Measurements from ENCODE around the gene FNIP2. TPM values are rescaled to one million over a fixed set of nuclear protein-coding genes. Genes with fewer than 3 reads are reported as not detected.

Gene FNIP2
- total RNA-seq, 1 experiment from 2014 or later, result 5.2 TPM

DNA sequence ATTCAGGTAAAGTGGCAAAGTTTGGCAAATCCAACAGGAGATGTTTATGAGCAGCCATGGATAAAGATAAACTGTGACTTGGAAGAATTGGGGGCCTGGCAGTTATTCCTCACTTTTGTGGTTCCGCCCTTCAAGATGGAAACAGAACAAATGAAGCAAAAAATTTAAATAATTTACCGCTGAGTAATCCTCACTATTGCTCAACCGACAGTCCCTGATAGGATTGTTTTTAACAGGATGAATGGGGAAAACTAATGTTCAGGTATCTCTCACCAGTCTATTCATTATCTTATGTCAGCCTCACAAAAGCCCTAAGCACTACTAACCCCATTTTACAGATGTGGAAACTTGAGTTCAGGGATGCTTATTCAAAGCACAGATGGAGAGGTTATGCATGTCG, 90.8 kb downstream of the FNIP2 start:
- no peak for DNase-seq
- no peaks in the 10 kb centered on the region for H3F3A ChIP-seq (ENCODE audit: low read length, unreplicated experiment)
- ATAC-seq, result no peak
- TF ChIP-seq EZH2 (IDR thresholded peaks at IDR 0.05; ENCODE audit: low read length, unreplicated experiment), result no peak
- TF ChIP-seq, protein P1, sequence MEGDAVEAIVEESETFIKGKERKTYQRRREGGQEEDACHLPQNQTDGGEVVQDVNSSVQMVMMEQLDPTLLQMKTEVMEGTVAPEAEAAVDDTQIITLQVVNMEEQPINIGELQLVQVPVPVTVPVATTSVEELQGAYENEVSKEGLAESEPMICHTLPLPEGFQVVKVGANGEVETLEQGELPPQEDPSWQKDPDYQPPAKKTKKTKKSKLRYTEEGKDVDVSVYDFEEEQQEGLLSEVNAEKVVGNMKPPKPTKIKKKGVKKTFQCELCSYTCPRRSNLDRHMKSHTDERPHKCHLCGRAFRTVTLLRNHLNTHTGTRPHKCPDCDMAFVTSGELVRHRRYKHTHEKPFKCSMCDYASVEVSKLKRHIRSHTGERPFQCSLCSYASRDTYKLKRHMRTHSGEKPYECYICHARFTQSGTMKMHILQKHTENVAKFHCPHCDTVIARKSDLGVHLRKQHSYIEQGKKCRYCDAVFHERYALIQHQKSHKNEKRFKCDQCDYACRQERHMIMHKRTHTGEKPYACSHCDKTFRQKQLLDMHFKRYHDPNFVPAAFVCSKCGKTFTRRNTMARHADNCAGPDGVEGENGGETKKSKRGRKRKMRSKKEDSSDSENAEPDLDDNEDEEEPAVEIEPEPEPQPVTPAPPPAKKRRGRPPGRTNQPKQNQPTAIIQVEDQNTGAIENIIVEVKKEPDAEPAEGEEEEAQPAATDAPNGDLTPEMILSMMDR (conservative IDR thresholded peaks at IDR 0.05; ENCODE audit: low read depth, low read length), result no peak
- no peak for TF ChIP-seq EZH2phosphoT487 (IDR thresholded peaks at IDR 0.05; ENCODE audit: borderline replicate concordance, low read length)
- no peaks in the 10 kb centered on the region for H3K79me2 ChIP-seq (ENCODE audit: low read length)
- ChIA-PET CTCF (no interaction called here), POLR2A (ENCODE audit: unreplicated experiment) (no interaction called here)
- no peaks in the 10 kb centered on the region for H3K9me2 ChIP-seq (replicated peaks; ENCODE audit: low read length)
- no peaks in the 10 kb centered on the region for H4K20me1 ChIP-seq (ENCODE audit: low read length)
- H3K27me3 ChIP-seq (ENCODE audit: low read length), result no peaks in the 10 kb centered on the region
- H3K4me3 ChIP-seq (ENCODE audit: low read length), result no peak overlapping the region
- peaks cover 23% of the 10 kb centered on the region for H3K4me1 ChIP-seq (ENCODE audit: insufficient read depth, low read length)
- BruUV-seq (replicated peaks), result no TSS peak
- no peak overlapping the region for H3K27ac ChIP-seq (ENCODE audit: low read length)
- H3K9me3 ChIP-seq (ENCODE audit: low read length), result no peaks in the 10 kb centered on the region
- no peaks in the 10 kb centered on the region for H3K36me3 ChIP-seq (ENCODE audit: low read depth, low read length)
- no peak overlapping the region for H2AFZ ChIP-seq (ENCODE audit: low read length)
- no peak overlapping the region for H3K9ac ChIP-seq (ENCODE audit: low read length)
- no peak overlapping the region for H3K4me2 ChIP-seq (ENCODE audit: low read length)
- intact Hi-C loops (cut with micrococcal nuclease), result loop anchor here (5.0 to 10.0 kb wide), 2 partner anchors 525 to 588 kb away; no protein-coding TSS in a partner anchor

DNA sequence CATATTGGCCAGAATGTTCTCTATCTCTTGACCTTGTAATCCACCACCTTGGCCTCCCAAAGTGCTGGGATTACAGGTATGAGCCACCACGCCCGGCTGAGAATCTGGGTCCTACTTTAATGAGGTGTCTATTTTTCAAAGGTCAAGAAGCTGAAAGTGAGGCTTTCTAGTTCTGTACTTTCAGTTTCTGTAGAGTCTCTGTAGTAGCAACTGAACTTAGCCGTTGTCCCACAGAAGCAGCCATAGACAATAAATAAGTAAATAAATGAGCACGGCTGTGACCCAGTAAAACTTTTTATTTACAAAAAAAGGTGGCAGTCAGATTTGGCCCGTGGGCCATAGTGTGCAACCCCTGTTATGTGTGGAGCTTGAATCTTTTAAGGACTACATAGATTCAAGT, 92.0 kb downstream of the FNIP2 start:
- H3K4me1 ChIP-seq (ENCODE audit: insufficient read depth, low read length), result peaks cover 23% of the 10 kb centered on the region
- CTCF ChIA-PET, result no interaction called here

DNA sequence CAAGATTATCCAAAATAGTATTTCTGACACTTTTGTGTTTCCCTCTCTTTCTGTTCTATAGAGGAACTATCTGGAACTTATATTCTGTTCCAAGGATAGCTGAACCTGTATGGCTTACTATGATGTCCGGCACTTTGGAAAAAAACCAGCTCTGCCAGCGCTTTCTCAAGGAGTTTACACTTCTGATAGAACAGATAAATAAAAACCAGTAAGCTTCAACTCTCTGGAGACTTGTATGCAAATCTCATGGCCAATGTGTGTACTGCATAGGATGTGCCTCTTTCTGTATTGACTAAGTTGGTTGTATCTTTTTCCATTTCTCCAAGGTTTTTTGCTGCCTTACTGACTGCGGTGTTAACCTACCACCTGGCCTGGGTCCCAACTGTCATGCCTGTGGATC, 92.5 kb downstream of the FNIP2 start:
- no peaks in the 10 kb centered on the region for H3F3A ChIP-seq (ENCODE audit: low read length, unreplicated experiment)
- ATAC-seq (no peak), DNase-seq (no peak)
- no peaks in the 10 kb centered on the region for H3K27me3 ChIP-seq (ENCODE audit: low read length)
- no peak overlapping the region for H2AFZ ChIP-seq (ENCODE audit: low read length)
- no peak for TF ChIP-seq EZH2phosphoT487 (IDR thresholded peaks at IDR 0.05; ENCODE audit: borderline replicate concordance, low read length)
- TF ChIP-seq EZH2 (IDR thresholded peaks at IDR 0.05; ENCODE audit: low read length, unreplicated experiment), result no peak
- TF ChIP-seq, protein P1 (conservative IDR thresholded peaks at IDR 0.05; ENCODE audit: low read depth, low read length), result no peak
- no peaks in the 10 kb centered on the region for H3K9me3 ChIP-seq (ENCODE audit: low read length)
- no peaks in the 10 kb centered on the region for H3K9me2 ChIP-seq (replicated peaks; ENCODE audit: low read length)
- no peaks in the 10 kb centered on the region for H4K20me1 ChIP-seq (ENCODE audit: low read length)
- peaks cover 23% of the 10 kb centered on the region for H3K4me1 ChIP-seq (ENCODE audit: insufficient read depth, low read length)
- BruUV-seq (replicated peaks), result no TSS peak
- no peak overlapping the region for H3K4me3 ChIP-seq (ENCODE audit: low read length)
- H3K9ac ChIP-seq (ENCODE audit: low read length), result no peak overlapping the region
- no peaks in the 10 kb centered on the region for H3K79me2 ChIP-seq (ENCODE audit: low read length)
- CTCF ChIA-PET, result no interaction called here
- POLR2A ChIA-PET (ENCODE audit: unreplicated experiment), result no interaction called here
- H3K4me2 ChIP-seq (ENCODE audit: low read length), result no peak overlapping the region
- H3K36me3 ChIP-seq (ENCODE audit: low read depth, low read length), result no peaks in the 10 kb centered on the region
- no peak overlapping the region for H3K27ac ChIP-seq (ENCODE audit: low read length)
- intact Hi-C loops (cut with micrococcal nuclease), result no loop called here

More for the DNA sequence above, 92.0 kb downstream of the FNIP2 start:
- no peaks in the 10 kb centered on the region for H3K9me2 ChIP-seq (replicated peaks; ENCODE audit: low read length)
- H2AFZ ChIP-seq (ENCODE audit: low read length), result no peak overlapping the region
- no peaks in the 10 kb centered on the region for H3K79me2 ChIP-seq (ENCODE audit: low read length)
- BruUV-seq (replicated peaks), result no TSS peak
- no peak overlapping the region for H3K27ac ChIP-seq (ENCODE audit: low read length)
- no peak for ATAC-seq
- POLR2A ChIA-PET (ENCODE audit: unreplicated experiment), result no interaction called here
- H3F3A ChIP-seq (ENCODE audit: low read length, unreplicated experiment), result no peaks in the 10 kb centered on the region
- H3K27me3 ChIP-seq (ENCODE audit: low read length), result no peaks in the 10 kb centered on the region
- no peaks in the 10 kb centered on the region for H3K36me3 ChIP-seq (ENCODE audit: low read depth, low read length)
- no peak overlapping the region for H3K9ac ChIP-seq (ENCODE audit: low read length)
- intact Hi-C loops (cut with micrococcal nuclease), result no loop called here
- no peak for DNase-seq
- no peaks in the 10 kb centered on the region for H3K9me3 ChIP-seq (ENCODE audit: low read length)
- H4K20me1 ChIP-seq (ENCODE audit: low read length), result no peaks in the 10 kb centered on the region
- H3K4me2 ChIP-seq (ENCODE audit: low read length), result no peak overlapping the region
- TF ChIP-seq, protein P1 (conservative IDR thresholded peaks at IDR 0.05; ENCODE audit: low read depth, low read length), result no peak
- TF ChIP-seq EZH2phosphoT487 (IDR thresholded peaks at IDR 0.05; ENCODE audit: borderline replicate concordance, low read length) (no peak), EZH2 (IDR thresholded peaks at IDR 0.05; ENCODE audit: low read length, unreplicated experiment) (no peak)
- no peak overlapping the region for H3K4me3 ChIP-seq (ENCODE audit: low read length)

Measured in PC-3 (cell line).